Progenitor cell of endocrine pancreas (in vitro differentiated cells): ENCODE measurements around the gene CNIH2. TPM values are rescaled to one million over a fixed set of nuclear protein-coding genes. Genes with fewer than 3 reads are reported as not detected.

Experiments
- DNase-seq: peaks from one replicate; pipeline ENCODE4 v3.0.0; 2021; ENCODE audit warnings: low spot score; ENCODE audit not compliant: unreplicated experiment
- H3K27ac Mint-ChIP-seq: 2 replicates; pipeline ENCODE4 v1.8.0; 2021; ENCODE audit warnings: mild to moderate bottlenecking, moderate library complexity, mixed read lengths
- H3K27me3 Mint-ChIP-seq: 2 replicates; pipeline ENCODE4 v1.8.0; 2021; ENCODE audit warnings: mixed read lengths
- H3K36me3 Mint-ChIP-seq: 2 replicates; pipeline ENCODE4 v1.8.0; 2022; ENCODE audit warnings: mixed read lengths; ENCODE audit not compliant: insufficient read depth
- H3K4me1 Mint-ChIP-seq: 2 replicates; pipeline ENCODE4 v1.8.0; 2021; ENCODE audit warnings: low read depth, mixed read lengths
- H3K4me3 Mint-ChIP-seq: 2 replicates; pipeline ENCODE4 v1.8.0; 2021; ENCODE audit warnings: low read depth, mild to moderate bottlenecking, moderate library complexity, mixed read lengths
- H3K9me3 Mint-ChIP-seq: 2 replicates; pipeline ENCODE4 v1.8.0; 2021; ENCODE audit warnings: low read depth, mixed read lengths
- CTCF ChIP-seq: fragments of 200-600 bp; sonication (generic); IDR thresholded peaks from one replicate; pipeline ENCODE4 v1.5.0; 2021; ENCODE audit warnings: antibody characterized with exemption, mild to moderate bottlenecking; ENCODE audit not compliant: unreplicated experiment
- total RNA-seq: library from RNA; stranded (reverse); gene quantifications from 2 replicates; pipeline ENCODE4 v1.2.1, GENCODE V29; 2021

CNIH2 gene
- total RNA-seq, 1 donor from 2014 or later: 21.3 TPM

DNA sequence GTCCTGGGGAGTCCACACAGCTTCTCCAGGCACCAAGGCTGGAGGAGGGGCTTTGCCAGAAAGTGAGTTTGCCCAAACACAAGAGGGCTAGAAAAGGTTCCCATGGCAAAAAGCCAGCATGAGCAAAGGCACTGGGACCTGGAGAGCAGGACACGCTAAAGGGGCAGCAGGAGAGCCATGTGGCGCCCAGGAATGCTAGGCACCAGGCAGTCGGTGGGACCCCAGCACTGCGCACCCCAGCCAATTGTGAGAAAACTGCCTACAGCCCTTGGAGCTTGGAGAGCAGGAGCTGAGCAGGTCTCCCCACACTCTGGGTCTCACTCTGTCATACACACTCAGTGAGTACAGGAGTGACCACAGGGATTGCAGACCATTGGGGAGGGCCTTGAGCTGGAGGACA is 14.7 kb upstream of the CNIH2 start:
- no peak for TF ChIP-seq CTCF
- Mint-ChIP-seq H3K4me1 (peaks cover 12% of the 10 kb centered on the region), H3K27me3 (no peaks in the 10 kb centered on the region), H3K36me3 (peaks cover 15% of the 10 kb centered on the region), H3K9me3 (no peaks in the 10 kb centered on the region), H3K27ac (no peak overlapping the region), H3K4me3 (no peak overlapping the region)
- no peak for DNase-seq

DNA sequence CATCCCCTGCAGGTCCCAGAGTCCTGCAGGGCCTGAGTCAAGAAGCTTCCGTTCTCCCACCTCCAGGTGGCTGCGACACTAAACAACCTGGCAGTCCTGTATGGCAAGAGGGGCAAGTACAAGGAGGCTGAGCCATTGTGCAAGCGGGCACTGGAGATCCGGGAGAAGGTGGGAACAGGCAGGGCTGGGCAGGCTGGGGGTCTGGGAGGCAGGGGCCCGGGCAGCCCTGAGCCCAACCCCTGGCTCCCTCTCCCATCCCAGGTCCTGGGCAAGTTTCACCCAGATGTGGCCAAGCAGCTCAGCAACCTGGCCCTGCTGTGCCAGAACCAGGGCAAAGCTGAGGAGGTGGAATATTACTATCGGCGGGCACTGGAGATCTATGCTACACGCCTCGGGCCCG is 14.2 kb upstream of the CNIH2 start:
- H3K27ac Mint-ChIP-seq: no peak overlapping the region
- no peaks in the 10 kb centered on the region for H3K27me3 Mint-ChIP-seq
- DNase-seq: no peak
- peaks cover 15% of the 10 kb centered on the region for H3K36me3 Mint-ChIP-seq
- H3K9me3 Mint-ChIP-seq: no peaks in the 10 kb centered on the region
- no peak for TF ChIP-seq CTCF
- no peak overlapping the region for H3K4me3 Mint-ChIP-seq
- peaks cover 9% of the 10 kb centered on the region for H3K4me1 Mint-ChIP-seq

DNA sequence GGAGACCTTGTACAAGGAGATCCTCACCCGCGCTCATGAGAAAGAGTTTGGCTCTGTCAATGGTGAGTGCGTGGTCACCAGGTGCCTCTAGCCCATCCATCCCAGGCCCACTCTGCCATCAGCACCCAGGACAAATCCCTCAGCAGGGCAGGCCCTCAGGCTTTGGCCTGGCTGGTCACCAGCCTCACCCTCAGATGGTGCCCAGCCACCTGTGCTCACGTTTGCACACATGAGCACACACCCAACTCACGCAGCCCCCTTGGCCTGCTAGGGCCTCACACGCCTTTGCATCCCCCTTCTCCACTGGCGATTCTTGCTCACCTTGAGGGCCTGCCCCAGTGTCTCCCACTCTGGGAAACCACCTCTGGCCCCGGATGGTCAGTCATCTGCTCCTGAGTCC is 13.6 kb upstream of the CNIH2 start:
- Mint-ChIP-seq H3K36me3 (peaks cover 10% of the 10 kb centered on the region), H3K9me3 (no peaks in the 10 kb centered on the region), H3K27me3 (no peaks in the 10 kb centered on the region), H3K4me3 (no peak overlapping the region), H3K4me1 (peaks cover 8% of the 10 kb centered on the region), H3K27ac (no peak overlapping the region)
- no peak for TF ChIP-seq CTCF
- no peak for DNase-seq

GRCh38 chr11:66264914-66265313 is 13.1 kb upstream of the CNIH2 start:
- Mint-ChIP-seq H3K36me3 (peaks cover 7% of the 10 kb centered on the region), H3K4me3 (no peak overlapping the region), H3K27ac (no peak overlapping the region), H3K27me3 (no peaks in the 10 kb centered on the region), H3K4me1 (peaks cover 12% of the 10 kb centered on the region), H3K9me3 (no peaks in the 10 kb centered on the region)
- peak; percentile 39 for TF ChIP-seq CTCF
- no peak for DNase-seq

- Mint-ChIP-seq H3K36me3 (peaks cover 5% of the 10 kb centered on the region), H3K27me3 (no peaks in the 10 kb centered on the region), H3K9me3 (no peaks in the 10 kb centered on the region), H3K4me1 (peaks cover 12% of the 10 kb centered on the region), H3K27ac (no peak overlapping the region), H3K4me3 (no peak overlapping the region)
- DNase-seq: no peak
- TF ChIP-seq CTCF: no peak
Measured at GRCh38 chr11:66265531-66266377, 12.2 kb upstream of the CNIH2 start.
